ENCODE measurements around the gene MAP2K4. TPM values are rescaled to one million over a fixed set of nuclear protein-coding genes. Genes with fewer than 3 reads are reported as not detected.
A peak's percentile ranks its signal among the peaks of the same experiment; 100 is the strongest.
"Not testable (repeated sequence)": the region's sequence is repeated elsewhere in the genome, so short reads cannot be mapped to it uniquely, and the experiment has no call there.

The MAP2K4 gene
- total RNA-seq = 10 to 100 TPM; 32.2 to 39.3 (median 33.1) TPM

- peak; percentile 97 for DNase-seq
- peak; percentile 96 to 97 for ATAC-seq
- Mint-ChIP-seq H3K4me3 (peak within 1 kb of the TSS; percentile 79), H3K9me3 (no peaks in the 10 kb centered on the region), H3K36me3 (ENCODE audit: insufficient read depth) (no peaks in the 10 kb centered on the region), H3K27me3 (ENCODE audit: low read depth) (no peaks in the 10 kb centered on the region), H3K4me1 (ENCODE audit: low read depth) (peaks cover 46% of the 10 kb centered on the region)
Measured at GRCh38 chr17:12020642-12021622, at the start of gene MAP2K4. Gene MAP2K4 (plus strand): TSS chr17:12020877. CDS start chr17:12020887, 10 bp downstream.

- ATAC-seq; H3K4me3 Mint-ChIP-seq; H3K4me1 Mint-ChIP-seq (ENCODE audit: low read depth); H3K27me3 Mint-ChIP-seq (ENCODE audit: low read depth); DNase-seq: not testable (repeated sequence)
- H3K9me3 Mint-ChIP-seq = peaks cover 22% of the 10 kb centered on the region
- peaks cover 53% of the 10 kb centered on the region for H3K36me3 Mint-ChIP-seq (ENCODE audit: insufficient read depth)
Measured at GRCh38 chr17:11972741-11973140, 47.9 kb upstream of the MAP2K4 start.

GRCh38 chr17:11979795-11980194 is 40.9 kb upstream of the MAP2K4 start:
- no peaks in the 10 kb centered on the region for H3K9me3 Mint-ChIP-seq
- ATAC-seq (no peak), DNase-seq (no peak)
- H3K27me3 Mint-ChIP-seq (ENCODE audit: low read depth) = no peaks in the 10 kb centered on the region
- H3K36me3 Mint-ChIP-seq (ENCODE audit: insufficient read depth) = peaks cover 66% of the 10 kb centered on the region
- H3K4me1 Mint-ChIP-seq (ENCODE audit: low read depth) = no peaks in the 10 kb centered on the region
- H3K4me3 Mint-ChIP-seq = no peak overlapping the region

- ATAC-seq = no peak
- Mint-ChIP-seq H3K4me1 (ENCODE audit: low read depth) (no peaks in the 10 kb centered on the region), H3K9me3 (no peaks in the 10 kb centered on the region), H3K4me3 (no peak overlapping the region), H3K27me3 (ENCODE audit: low read depth) (no peaks in the 10 kb centered on the region), H3K36me3 (ENCODE audit: insufficient read depth) (peaks cover 60% of the 10 kb centered on the region)
- no peak for DNase-seq
Measured at GRCh38 chr17:11980813-11981212, 39.9 kb upstream of the MAP2K4 start.

- Mint-ChIP-seq H3K9me3 (no peaks in the 10 kb centered on the region), H3K4me1 (ENCODE audit: low read depth) (no peaks in the 10 kb centered on the region), H3K4me3 (no peak overlapping the region), H3K36me3 (ENCODE audit: insufficient read depth) (peaks cover 53% of the 10 kb centered on the region), H3K27me3 (ENCODE audit: low read depth) (no peaks in the 10 kb centered on the region)
- no peak for DNase-seq
- no peak for ATAC-seq
Measured at GRCh38 chr17:11981862-11982261, 38.8 kb upstream of the MAP2K4 start.

GRCh38 chr17:11986179-11986941 is 34.3 kb upstream of the MAP2K4 start:
- ATAC-seq (no peak), DNase-seq (no peak)
- Mint-ChIP-seq H3K36me3 (ENCODE audit: insufficient read depth) (peaks cover 54% of the 10 kb centered on the region), H3K9me3 (no peaks in the 10 kb centered on the region), H3K4me3 (no peak overlapping the region), H3K27me3 (ENCODE audit: low read depth) (no peaks in the 10 kb centered on the region), H3K4me1 (ENCODE audit: low read depth) (peaks cover 9% of the 10 kb centered on the region)

GRCh38 chr17:11986942-11987329 is 33.7 kb upstream of the MAP2K4 start:
- Mint-ChIP-seq H3K4me3 (no peak overlapping the region), H3K36me3 (ENCODE audit: insufficient read depth) (peaks cover 54% of the 10 kb centered on the region), H3K4me1 (ENCODE audit: low read depth) (peaks cover 9% of the 10 kb centered on the region), H3K9me3 (no peaks in the 10 kb centered on the region), H3K27me3 (ENCODE audit: low read depth) (no peaks in the 10 kb centered on the region)
- DNase-seq (no peak), ATAC-seq (no peak)

GRCh38 chr17:11990363-11990983 is 30.2 kb upstream of the MAP2K4 start:
- ATAC-seq (no peak), DNase-seq (no peak)
- H3K4me1 Mint-ChIP-seq (ENCODE audit: low read depth) = peaks cover 18% of the 10 kb centered on the region
- H3K9me3 Mint-ChIP-seq = no peaks in the 10 kb centered on the region
- no peak overlapping the region for H3K4me3 Mint-ChIP-seq
- H3K27me3 Mint-ChIP-seq (ENCODE audit: low read depth) = no peaks in the 10 kb centered on the region
- peaks cover 42% of the 10 kb centered on the region for H3K36me3 Mint-ChIP-seq (ENCODE audit: insufficient read depth)

GRCh38 chr17:11991461-11991860 is 29.2 kb upstream of the MAP2K4 start:
- H3K36me3 Mint-ChIP-seq (ENCODE audit: insufficient read depth) = peaks cover 42% of the 10 kb centered on the region
- H3K4me3 Mint-ChIP-seq = no peak overlapping the region
- H3K4me1 Mint-ChIP-seq (ENCODE audit: low read depth) = peaks cover 22% of the 10 kb centered on the region
- DNase-seq = no peak
- no peaks in the 10 kb centered on the region for H3K27me3 Mint-ChIP-seq (ENCODE audit: low read depth)
- H3K9me3 Mint-ChIP-seq = no peaks in the 10 kb centered on the region
- ATAC-seq = no peak

GRCh38 chr17:11996722-11997146 is 23.9 kb upstream of the MAP2K4 start:
- no peaks in the 10 kb centered on the region for H3K9me3 Mint-ChIP-seq
- peaks cover 22% of the 10 kb centered on the region for H3K4me1 Mint-ChIP-seq (ENCODE audit: low read depth)
- peaks cover 11% of the 10 kb centered on the region for H3K36me3 Mint-ChIP-seq (ENCODE audit: insufficient read depth)
- H3K27me3 Mint-ChIP-seq (ENCODE audit: low read depth) = no peaks in the 10 kb centered on the region
- peak; percentile 25 to 36 for ATAC-seq
- DNase-seq = no peak
- peak overlapping the region; percentile 90 for H3K4me3 Mint-ChIP-seq

GRCh38 chr17:11997147-11997971 is 23.3 kb upstream of the MAP2K4 start, which contains the start of gene ZNF18:
Gene ZNF18 (minus strand): TSS chr17:11997475. CDS start chr17:11992829, 4,646 bp downstream.
- Mint-ChIP-seq H3K4me1 (ENCODE audit: low read depth) (peaks cover 22% of the 10 kb centered on the region), H3K4me3 (peak within 1 kb of the TSS; percentile 90), H3K36me3 (ENCODE audit: insufficient read depth) (peaks cover 6% of the 10 kb centered on the region), H3K27me3 (ENCODE audit: low read depth) (no peaks in the 10 kb centered on the region), H3K9me3 (no peaks in the 10 kb centered on the region)
- ATAC-seq (peak; percentile 98 to 99), DNase-seq (peak; percentile 95)

GRCh38 chr17:11997972-11998233 is 22.8 kb upstream of the MAP2K4 start:
- peaks cover 3% of the 10 kb centered on the region for H3K36me3 Mint-ChIP-seq (ENCODE audit: insufficient read depth)
- no peaks in the 10 kb centered on the region for H3K27me3 Mint-ChIP-seq (ENCODE audit: low read depth)
- peaks cover 22% of the 10 kb centered on the region for H3K4me1 Mint-ChIP-seq (ENCODE audit: low read depth)
- H3K9me3 Mint-ChIP-seq = no peaks in the 10 kb centered on the region
- peak overlapping the region; percentile 90 for H3K4me3 Mint-ChIP-seq
- DNase-seq = no peak
- no peak for ATAC-seq

- no peaks in the 10 kb centered on the region for H3K9me3 Mint-ChIP-seq
- ATAC-seq (no peak), DNase-seq (no peak)
- H3K4me1 Mint-ChIP-seq (ENCODE audit: low read depth) = peaks cover 17% of the 10 kb centered on the region
- H3K36me3 Mint-ChIP-seq (ENCODE audit: insufficient read depth) = no peaks in the 10 kb centered on the region
- no peak overlapping the region for H3K4me3 Mint-ChIP-seq
- H3K27me3 Mint-ChIP-seq (ENCODE audit: low read depth) = no peaks in the 10 kb centered on the region
Measured at GRCh38 chr17:11999696-12000095, 21.0 kb upstream of the MAP2K4 start.

GRCh38 chr17:12007466-12007865 is 13.2 kb upstream of the MAP2K4 start:
- Mint-ChIP-seq H3K4me3 (no peak overlapping the region), H3K36me3 (ENCODE audit: insufficient read depth) (no peaks in the 10 kb centered on the region), H3K4me1 (ENCODE audit: low read depth) (no peaks in the 10 kb centered on the region), H3K9me3 (no peaks in the 10 kb centered on the region), H3K27me3 (ENCODE audit: low read depth) (peaks cover 2% of the 10 kb centered on the region)
- ATAC-seq (no peak), DNase-seq (no peak)

Measured in activated T-cell treated with anti-CD3 and anti-CD28 coated beads, Interleukin-2, amount 50 U/mL, for 4 hours (primary cell).